Activated CD8-positive, alpha-beta memory T cell treated with anti-CD3 and anti-CD28 coated beads, Interleukin-2, amount 50 U/mL, for 48 hours (primary cell): ENCODE measurements around the gene LYRM4.

ENCODE experiments used
- DNase-seq: peaks from one replicate; pipeline ENCODE4 v3.0.0-alpha.2; 2020

LYRM4 gene

GRCh38 chr6:5241252-5241651 lies 19.5 kb downstream of the LYRM4 start:
- no peak for DNase-seq

GRCh38 chr6:5238336-5238735 lies 22.4 kb downstream of the LYRM4 start:
- DNase-seq = no peak

DNA sequence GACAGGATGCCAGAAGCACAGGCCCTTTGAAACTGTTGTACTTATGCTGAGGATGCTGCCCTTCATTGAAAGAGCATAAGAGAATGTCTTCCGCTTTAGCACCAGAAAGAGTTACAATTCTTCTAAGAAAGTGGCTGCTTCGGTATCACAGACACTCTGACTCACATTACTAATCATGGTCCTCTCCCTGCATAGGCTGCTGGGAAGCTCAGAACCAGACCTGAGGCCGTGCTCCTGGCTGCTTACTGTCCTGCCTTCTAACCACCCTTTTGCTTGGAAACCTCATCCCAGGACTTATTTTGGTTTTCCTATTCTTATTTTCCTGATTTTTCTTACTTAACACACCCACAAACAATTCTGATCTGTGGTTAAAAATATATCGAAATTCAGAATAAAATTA lies 22.9 kb downstream of the LYRM4 start:
- no peak for DNase-seq

- DNase-seq = no peak
Observed at GRCh38 chr6:5235830-5236229, 24.9 kb downstream of the LYRM4 start.

- DNase-seq = no peak
Observed at GRCh38 chr6:5234874-5235273, 25.9 kb downstream of the LYRM4 start.

DNA sequence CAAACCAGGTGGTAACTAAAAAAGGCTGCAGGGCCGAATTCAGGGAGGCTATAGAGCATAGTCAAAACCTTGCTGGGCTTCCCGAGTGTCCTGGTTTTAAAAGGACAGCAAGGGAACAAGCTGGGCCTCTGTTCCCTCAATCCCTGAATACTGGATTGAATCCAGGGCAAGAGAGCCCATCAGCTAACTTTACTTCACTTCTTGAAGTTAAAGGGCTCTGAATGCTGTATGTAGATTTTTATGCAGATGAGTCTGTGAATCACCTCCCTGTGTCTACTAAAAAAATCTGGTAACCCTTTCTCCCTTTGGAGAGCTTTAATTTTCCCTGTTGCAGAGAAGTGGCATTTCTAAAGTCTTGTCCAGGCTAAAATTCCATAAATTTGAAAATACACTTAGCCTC lies 29.5 kb downstream of the LYRM4 start:
- DNase-seq = no peak

DNA sequence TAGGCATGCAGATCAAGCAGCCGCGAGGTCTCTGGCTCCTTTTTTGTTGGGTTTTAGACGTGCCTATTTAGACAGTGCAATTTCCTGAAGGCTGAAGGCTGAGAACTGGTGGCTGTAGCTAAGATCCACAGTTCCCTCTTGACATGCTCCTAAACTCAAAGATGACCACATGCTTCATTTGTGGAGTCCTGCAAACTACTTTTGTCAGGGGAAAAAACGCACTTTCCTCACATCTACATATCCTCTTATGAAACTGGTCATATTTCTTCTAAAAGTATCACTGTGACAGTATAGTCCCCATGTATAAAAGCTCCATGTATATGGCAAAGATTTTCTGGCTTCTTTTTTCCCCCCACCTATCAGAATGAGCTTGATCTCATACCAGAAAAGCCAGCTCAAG lies 30.7 kb downstream of the LYRM4 start:
- DNase-seq = no peak

DNA sequence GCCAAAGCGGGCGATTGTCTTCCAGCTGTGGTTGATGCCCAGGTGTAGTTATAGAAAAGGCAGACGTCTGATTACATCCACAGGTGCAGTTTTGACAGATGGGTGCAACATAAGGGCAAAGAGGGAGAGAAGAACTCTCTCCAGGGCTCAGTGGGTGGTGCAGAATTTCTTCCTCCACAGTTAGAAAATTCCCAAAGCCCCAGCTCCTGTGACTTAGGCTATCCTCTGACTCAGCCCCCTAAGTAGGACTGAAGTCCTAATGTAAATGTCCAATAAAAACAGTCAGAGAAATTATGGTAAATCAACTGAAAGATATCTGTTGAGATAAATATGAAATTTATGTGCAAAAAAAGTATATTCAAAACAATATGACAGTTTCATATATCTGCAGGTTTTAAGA lies 31.4 kb downstream of the LYRM4 start:
- DNase-seq = no peak

DNA sequence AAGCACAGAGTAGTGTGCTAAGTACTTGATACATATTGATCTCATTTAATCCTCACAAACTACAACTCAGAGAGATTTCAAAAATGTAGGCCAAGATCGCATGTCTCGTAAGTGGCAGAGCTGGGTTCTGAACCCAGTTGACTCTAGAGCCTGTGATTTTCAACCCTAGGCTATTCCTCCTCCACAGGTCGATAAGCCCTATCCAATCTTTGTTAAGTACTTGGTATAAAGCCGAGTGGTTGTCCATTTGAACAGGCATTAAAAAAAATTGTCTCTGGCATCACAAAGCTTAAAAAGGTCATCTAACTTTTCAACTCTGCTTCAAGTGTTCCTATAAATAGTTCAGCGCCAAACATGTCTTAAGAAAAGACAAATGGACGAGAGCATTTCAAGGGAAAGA lies 37.4 kb downstream of the LYRM4 start:
- DNase-seq = no peak

DNA sequence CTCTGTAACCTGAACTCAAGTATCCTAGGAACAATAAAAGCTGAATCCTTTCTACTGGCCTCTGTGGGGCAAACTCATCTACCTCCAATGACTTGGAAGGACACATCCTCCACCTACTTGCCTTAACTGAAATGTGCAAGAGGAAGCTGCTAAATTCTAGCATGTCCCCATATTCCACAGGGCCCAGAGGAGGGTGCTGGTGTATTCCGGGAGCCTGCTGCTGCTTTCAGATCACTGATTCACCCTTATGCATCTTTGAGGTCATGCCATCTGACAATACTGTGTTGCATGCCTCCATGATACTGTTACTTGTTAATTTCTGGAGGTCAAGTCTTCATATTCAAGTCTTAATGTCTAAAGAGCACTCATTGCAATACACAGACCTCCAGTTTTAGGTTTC lies 40.3 kb downstream of the LYRM4 start:
- DNase-seq = no peak

- no peak for DNase-seq
Observed at GRCh38 chr6:5219011-5219691, 41.6 kb downstream of the LYRM4 start.

DNA sequence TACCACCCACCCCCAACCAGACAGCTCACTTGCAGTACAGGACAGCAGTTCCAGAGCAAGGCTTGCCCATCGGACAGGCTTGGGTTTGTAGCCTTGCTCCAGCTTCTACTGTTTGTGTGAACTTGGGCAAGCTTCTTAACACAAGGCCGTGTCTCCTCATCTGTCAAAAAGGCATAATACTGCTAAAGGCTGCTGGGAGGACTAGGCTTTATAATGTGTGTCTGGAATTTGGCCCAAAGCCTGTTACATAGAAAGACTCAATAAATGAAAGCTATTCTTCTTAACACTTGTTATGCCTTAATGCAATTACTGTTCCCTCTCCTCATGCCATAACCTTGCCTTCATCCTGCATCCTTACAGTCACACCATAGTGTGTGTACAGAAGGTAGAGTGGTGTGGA lies 43.4 kb downstream of the LYRM4 start:
- no peak for DNase-seq

DNA sequence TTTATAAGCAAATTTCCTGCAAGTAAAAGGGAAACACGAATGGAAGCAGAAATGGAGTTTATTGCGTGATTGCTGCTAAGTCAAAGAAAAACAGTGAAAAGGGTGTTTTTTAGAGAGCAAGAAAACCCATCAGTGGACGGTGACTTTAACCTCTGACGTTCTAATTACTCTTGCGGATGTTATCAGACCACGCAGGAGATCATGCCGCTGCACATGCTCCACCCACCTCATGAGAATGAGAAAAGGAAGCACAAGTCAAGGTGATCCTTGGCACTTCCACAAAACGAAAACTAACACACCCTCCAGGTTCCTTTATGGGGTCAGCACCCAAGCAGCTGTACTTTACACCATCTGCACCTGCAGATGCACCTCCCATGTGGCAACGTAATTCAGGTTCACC lies 45.0 kb downstream of the LYRM4 start:
- DNase-seq = no peak

- no peak for DNase-seq
Observed at GRCh38 chr6:5215159-5215558, 45.6 kb downstream of the LYRM4 start.

DNA sequence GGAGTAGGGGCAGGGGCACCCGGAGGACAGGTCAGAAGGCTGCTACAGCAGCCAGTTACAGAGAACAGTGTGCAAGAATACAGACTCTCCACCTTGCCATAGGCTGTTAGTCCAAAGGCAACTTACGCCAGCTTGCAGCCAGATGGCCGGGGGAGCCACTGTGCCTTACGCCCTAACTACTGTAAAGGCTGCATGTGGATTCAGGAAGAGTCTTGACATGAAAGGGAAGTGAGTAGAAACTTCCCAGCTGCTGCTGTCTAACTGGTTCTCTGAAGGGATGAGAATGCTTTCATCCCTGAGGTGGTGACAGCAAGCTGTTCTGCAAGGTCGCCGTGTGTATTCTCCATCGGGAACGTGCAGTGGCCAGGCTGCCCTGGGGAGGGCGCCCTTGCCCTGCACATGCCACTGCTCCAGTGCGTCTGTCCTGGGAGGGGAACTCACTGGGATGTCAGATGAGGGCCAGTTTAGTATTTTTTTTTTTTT lies 46.1 kb downstream of the LYRM4 start:
- DNase-seq = peak; percentile 74

DNA sequence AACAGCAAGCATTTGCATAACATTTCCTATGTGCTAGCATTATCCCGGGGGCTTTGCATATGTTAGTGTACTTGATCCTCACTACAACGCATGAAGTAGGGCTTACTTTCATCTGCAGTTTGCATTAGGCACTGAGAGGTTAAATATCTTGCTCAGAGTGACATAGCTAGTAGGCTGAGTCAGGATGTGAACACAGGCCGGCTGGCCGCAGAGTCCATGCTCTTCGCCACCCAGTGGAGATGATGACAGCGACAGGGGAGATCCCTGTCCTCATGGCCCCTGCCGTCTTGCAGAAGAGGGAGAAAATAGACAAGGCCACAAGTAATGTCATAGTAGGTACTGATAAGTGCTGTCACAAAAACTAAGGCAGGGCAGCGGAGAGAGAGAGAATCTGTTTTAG lies 46.9 kb downstream of the LYRM4 start:
- DNase-seq = no peak

- DNase-seq = no peak
Observed at GRCh38 chr6:5211492-5211891, 49.3 kb downstream of the LYRM4 start.

- no peak for DNase-seq
Observed at GRCh38 chr6:5208471-5208971, 52.2 kb downstream of the LYRM4 start.

- no peak for DNase-seq
Observed at GRCh38 chr6:5208057-5208456, 52.7 kb downstream of the LYRM4 start.

- DNase-seq = no peak
Observed at GRCh38 chr6:5206920-5207561, 53.7 kb downstream of the LYRM4 start.

- DNase-seq = no peak
Observed at GRCh38 chr6:5205877-5206850, 54.6 kb downstream of the LYRM4 start.

- no peak for DNase-seq
Observed at GRCh38 chr6:5205035-5205507, 55.7 kb downstream of the LYRM4 start.

DNA sequence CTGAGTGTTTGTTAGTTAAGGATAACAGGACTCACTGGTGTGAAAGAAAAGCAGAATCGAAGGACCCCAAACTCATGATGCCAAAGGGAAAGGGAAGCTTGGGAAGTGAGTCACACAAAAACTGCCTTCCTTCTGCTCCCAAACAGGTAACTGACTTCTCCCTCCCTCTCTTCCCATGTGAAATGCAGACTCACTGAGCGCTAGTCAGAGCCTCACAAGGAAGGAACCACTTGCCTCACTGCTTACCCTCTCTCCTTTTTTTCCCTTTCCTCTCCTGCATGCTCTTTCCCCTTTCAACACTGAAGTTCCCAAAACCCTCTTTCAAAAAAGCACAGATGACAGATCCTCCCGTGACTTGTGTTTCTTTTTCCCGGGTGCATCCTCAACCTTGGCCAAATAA lies 56.4 kb downstream of the LYRM4 start:
- DNase-seq = no peak
